Hematopoietic multipotent progenitor cell treated with erythropoietin and hydrocortisone succinate and interleukin-3 and kit ligand, for 17 days (in vitro differentiated cells): ENCODE measurements around the gene SORCS3.

Source experiments
- DNase-seq: peaks from one replicate; pipeline ENCODE4 v3.0.0-alpha.2; 2015; ENCODE audit warnings: low spot score

SORCS3 gene

DNA sequence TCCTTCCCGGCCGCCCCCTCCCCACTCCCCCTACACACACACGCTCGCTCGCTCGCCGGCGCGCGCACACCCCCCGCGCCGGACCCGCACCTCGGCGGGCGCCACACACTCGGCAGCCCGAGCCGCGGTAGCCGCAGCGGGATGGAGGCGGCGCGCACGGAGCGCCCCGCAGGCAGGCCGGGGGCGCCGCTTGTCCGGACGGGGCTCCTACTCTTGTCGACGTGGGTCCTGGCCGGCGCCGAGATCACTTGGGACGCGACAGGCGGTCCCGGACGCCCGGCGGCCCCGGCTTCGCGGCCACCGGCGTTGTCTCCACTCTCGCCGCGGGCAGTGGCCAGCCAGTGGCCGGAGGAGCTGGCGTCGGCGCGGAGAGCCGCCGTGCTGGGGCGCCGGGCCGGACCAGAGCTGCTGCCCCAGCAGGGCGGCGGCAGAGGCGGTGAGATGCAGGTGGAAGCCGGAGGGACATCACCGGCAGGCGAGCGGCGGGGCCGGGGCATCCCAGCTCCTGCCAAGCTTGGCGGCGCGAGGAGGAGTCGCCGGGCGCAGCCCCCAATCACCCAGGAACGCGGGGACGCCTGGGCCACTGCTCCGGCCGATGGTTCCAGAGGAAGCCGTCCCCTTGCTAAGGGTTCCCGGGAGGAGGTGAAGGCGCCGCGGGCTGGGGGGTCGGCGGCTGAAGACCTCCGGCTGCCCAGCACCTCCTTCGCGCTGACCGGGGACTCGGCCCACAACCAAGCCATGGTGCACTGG, at the start of gene SORCS3:
Gene SORCS3, plus strand, starts transcription at position 104 of the 750 bp plus-strand sequence.
- DNase-seq, result no peak

GRCh38 chr10:104591441-104591840, 49.6 kb upstream of the SORCS3 start:
- DNase-seq, result no peak

GRCh38 chr10:104601166-104601565, 39.9 kb upstream of the SORCS3 start:
- DNase-seq, result no peak

DNA sequence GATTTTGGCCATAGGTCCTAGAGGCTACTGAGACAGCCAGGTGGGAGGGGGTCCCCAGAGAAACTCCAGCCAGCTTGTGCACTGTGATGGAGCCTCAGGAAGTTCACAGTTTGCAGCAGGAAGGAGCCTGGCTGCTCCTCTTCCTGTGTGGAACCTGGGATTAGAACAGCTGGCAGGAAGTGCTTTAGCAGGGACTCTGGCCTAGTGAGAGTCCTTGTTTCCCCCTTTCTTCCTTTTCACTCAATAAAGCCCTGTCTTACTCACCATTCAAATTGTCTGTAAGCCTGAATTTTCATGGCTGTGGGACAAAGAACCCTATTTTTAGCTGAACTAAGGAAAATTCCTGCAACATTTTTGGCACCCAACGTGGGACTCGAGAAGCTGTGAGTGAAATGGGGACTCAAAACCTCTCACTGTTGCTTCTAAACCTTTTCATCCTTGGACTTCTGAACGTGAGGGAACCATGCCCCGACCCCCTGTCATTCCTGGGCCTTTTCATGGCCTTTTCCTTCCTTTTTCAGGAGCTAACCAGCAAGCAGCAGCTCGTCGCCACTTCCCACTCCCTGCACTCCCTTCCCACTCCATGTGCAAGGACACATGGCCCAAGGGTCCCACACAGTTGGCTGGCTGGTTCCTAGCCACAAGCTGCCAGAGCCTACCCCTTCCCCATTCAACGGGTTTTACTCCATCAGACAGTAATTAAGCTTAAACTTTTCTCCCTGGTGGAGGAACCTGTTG, 32.8 kb upstream of the SORCS3 start:
- no peak for DNase-seq

- no peak for DNase-seq
Observed at GRCh38 chr10:104612571-104613205, 28.4 kb upstream of the SORCS3 start.

- no peak for DNase-seq
Observed at GRCh38 chr10:104613406-104613805, 27.7 kb upstream of the SORCS3 start.

DNA sequence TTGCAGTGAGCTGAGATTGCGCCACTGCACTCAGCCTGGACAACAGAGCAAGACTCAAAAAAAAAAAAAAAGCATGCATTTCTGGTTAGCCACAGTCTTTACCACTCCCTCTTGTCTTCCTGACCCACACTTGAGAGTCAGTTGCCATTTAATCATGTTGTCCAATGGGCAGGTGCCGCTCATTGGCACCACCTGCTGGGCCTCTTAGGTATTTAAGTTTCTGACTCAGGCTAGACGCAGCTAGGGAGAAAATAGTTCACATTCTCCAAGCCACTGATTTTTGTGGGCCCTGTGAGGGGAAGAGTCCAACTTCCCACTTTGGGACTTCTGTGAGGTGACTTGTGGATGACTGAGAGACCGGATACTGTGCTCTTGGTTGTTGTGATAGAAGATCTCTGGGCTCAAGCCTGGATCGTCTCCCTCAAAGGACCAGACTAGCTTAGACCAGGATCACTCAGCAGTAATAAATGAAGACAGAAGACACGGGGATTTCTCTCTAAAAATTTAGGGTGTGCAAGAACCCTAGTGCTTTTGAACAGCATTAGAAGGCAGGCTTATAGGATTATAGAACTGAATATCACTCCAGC, 26.8 kb upstream of the SORCS3 start:
- peak; percentile 32 for DNase-seq

- DNase-seq, result no peak
Observed at GRCh38 chr10:104615136-104615535, 26.0 kb upstream of the SORCS3 start.

DNA sequence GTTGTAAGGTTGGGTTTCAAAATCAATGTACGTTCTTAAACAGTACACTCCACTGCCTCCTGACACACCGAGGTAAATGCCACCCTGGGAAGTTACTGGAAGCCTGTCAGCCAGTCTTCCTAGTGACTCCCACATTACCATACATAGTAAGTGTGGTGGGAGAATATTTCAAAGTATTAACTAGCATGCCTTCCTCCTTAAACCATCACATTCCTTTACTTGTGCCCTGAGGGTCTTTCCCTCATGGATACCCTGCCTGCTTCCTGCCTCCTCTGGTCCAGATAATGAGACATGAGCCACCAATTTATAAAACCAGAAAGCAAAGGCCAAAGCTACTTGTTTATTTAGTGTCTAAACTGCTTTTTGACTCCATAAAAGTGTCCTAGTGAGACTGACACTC, 23.3 kb upstream of the SORCS3 start:
- DNase-seq, result no peak

- no peak for DNase-seq
Observed at GRCh38 chr10:104622175-104622574, 18.9 kb upstream of the SORCS3 start.

DNA sequence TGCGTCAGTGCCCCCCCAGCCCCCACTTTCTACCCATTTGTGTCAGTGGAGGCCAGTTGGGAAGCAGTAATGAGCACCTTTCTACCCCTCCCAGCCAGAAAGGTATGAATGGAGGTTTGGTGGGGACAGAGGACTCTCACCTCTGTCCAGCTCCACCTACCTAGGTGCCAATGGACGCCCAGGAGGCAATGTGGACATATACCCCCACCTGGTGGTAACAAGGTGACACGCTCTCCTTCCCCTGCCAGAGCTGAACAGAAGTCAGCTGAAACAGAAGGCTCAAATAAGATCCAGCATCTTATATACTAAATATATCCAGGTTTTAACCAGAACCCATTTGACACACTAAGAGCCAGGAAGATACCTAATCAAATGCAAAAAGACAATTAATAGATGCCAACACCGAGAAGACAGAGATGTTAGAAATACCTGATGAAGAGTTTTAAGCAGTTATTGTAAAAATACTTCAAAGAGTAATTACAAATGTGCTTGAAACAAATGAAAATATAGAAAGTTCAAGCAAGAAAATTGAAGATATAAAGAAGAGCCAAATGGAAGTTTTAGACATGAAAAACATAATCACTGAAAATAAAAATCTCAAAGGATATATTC, 18.4 kb upstream of the SORCS3 start:
- no peak for DNase-seq

DNA sequence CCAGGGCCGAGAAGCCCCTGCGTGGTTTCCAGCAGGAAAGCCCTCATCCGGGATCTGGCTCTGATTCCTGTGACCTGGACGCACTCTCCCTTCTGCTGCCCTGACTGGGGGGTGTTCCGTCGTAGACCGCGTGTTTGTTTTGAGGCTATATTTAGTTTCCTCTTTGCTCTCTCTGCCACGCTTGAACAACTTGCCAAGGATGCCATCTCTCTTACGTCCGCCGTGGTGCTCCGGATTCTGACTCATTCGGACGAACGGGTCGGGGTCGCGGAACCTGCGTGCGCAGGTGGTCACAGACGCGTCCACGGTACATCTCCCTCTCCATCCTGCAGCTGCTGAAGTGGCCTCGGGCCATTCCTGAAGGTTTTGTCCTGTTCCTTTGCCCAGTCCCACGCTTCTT, 10.4 kb upstream of the SORCS3 start:
- no peak for DNase-seq

GRCh38 chr10:104631946-104632345, 9.1 kb upstream of the SORCS3 start:
- no peak for DNase-seq

DNA sequence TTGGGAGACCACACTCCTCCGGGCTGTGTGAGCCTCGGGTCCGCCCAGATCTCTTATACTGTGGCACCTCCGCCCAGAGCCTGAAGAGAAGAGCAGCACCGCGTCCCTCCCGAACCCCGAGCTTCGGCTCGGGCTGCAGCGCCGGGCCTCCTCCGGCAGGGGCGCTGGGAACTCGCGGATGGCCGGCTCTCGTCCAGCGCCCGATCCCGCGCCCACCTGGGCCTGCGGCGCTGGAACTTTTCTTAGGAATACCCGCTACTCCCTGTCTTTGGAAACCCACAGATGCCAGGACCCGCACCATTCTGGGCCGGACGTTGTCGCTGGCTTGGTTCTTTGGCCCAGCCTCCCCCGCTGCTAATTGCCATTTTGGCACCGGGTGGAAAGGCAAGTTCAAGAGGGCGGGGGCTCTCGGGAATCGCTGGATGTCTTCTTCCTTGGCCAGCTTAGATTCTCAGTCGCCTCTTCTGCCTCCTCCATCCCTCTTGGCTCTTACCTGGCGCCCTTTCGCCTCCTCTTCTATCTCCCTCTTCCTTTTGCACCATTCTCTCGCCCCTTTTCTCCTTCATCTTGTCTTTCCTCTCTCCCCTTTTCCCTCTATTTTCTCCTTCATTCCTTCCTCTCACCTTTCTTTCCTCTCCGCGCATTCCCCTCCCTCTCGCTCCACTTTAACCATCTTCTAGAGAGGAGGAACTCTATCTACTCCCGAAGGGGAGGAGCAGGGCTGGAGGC, 2.1 kb upstream of the SORCS3 start:
- DNase-seq, result no peak

- DNase-seq, result no peak
Observed at GRCh38 chr10:104639590-104640338, 1.3 kb upstream of the SORCS3 start.

GRCh38 chr10:104640339-104641186, 527 bp upstream of the SORCS3 start:
- DNase-seq, result no peak

GRCh38 chr10:104641937-104642657, 1.0 kb downstream of the SORCS3 start:
- DNase-seq, result no peak

GRCh38 chr10:104642658-104643302, 1.7 kb downstream of the SORCS3 start:
- no peak for DNase-seq

DNA sequence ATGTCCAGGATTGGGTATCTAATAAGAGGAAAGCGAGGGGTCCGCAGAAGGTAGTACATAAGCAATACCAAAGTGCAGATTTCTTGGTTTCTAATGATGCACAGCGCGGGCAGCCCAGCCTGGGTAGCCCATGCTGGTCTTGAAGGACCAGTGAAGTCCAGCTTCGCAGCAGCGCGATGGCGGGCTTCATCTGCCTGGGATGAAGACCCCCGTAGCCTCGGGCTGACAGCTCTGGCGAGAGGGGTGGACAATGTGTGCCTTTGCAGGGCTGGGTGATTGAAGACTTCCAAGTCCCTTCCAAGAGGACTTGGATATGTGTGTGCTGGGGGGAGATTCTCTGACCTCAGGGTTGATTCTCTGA, 2.2 kb downstream of the SORCS3 start:
- no peak for DNase-seq
